Measurements from ENCODE around the gene IRF4. TPM values are rescaled to one million over a fixed set of nuclear protein-coding genes. Genes with fewer than 3 reads are reported as not detected.

IRF4 gene
- total and polyA plus RNA-seq, 7 donors: 0.03 to 0.59 (median 0.27) TPM

- Histone ChIP-seq H3K9me3 (no peaks in the 10 kb centered on the region), H3K4me3 (no peak overlapping the region), H3K27ac (no peak overlapping the region), H3K36me3 (ENCODE audit: insufficient read depth in 1 of 2, low read depth in 1 of 2) (no peaks in the 10 kb centered on the region), H3K4me1 (no peaks in the 10 kb centered on the region), H3K27me3 (ENCODE audit: insufficient read depth in 3 of 3, low read length in 2 of 3) (peaks cover 0 to 31% (median 4%) of the 10 kb centered on the region in 3 donors)
- ATAC-seq (no peak), DNase-seq (no peak)
- intact Hi-C loops (cut with DNase I): no loop called here
- no peak for TF ChIP-seq CTCF (IDR thresholded peaks at IDR 0.05)
- WGBS, 3 donors: 84 to 91% (median 85%) methylated on average over 8 of the region's 8 CpGs
Measured at GRCh38 chr6:451847-452246, 60.3 kb downstream of the IRF4 start.

GRCh38 chr6:452301-453067, 60.9 kb downstream of the IRF4 start:
- Histone ChIP-seq H3K27me3 (ENCODE audit: insufficient read depth in 3 of 3, low read length in 2 of 3) (peaks cover 0 to 31% (median 4%) of the 10 kb centered on the region in 3 donors), H3K36me3 (ENCODE audit: insufficient read depth in 1 of 2, low read depth in 1 of 2) (no peaks in the 10 kb centered on the region), H3K4me1 (no peaks in the 10 kb centered on the region), H3K27ac (no peak overlapping the region), H3K9me3 (no peaks in the 10 kb centered on the region), H3K4me3 (no peak overlapping the region)
- DNase-seq (peak in 1 of 2 donors; percentile 31), ATAC-seq (peak in 1 of 4 donors; percentile 21)
- intact Hi-C loops (cut with DNase I): no loop called here
- WGBS, 3 donors: 14 to 29% (median 21%) methylated on average over 9 of the region's 9 CpGs
- no peak for TF ChIP-seq CTCF (IDR thresholded peaks at IDR 0.05)

GRCh38 chr6:453152-453551, 61.6 kb downstream of the IRF4 start:
- Histone ChIP-seq H3K27me3 (ENCODE audit: insufficient read depth in 3 of 3, low read length in 2 of 3) (peaks cover 0 to 31% (median 4%) of the 10 kb centered on the region in 3 donors), H3K27ac (no peak overlapping the region), H3K9me3 (peaks cover 2% of the 10 kb centered on the region), H3K4me3 (no peak overlapping the region), H3K36me3 (ENCODE audit: insufficient read depth in 1 of 2, low read depth in 1 of 2) (no peaks in the 10 kb centered on the region), H3K4me1 (no peaks in the 10 kb centered on the region)
- TF ChIP-seq CTCF (IDR thresholded peaks at IDR 0.05): no peak
- 7 to 21% (median 21%) methylated on average over 13 of the region's 13 CpGs for WGBS, 3 donors
- peak in 3 of 4 donors; percentile 48 to 54 (median 51) for ATAC-seq
- intact Hi-C loops (cut with DNase I): no loop called here
- DNase-seq: peak; percentile 54 to 81

- Histone ChIP-seq H3K4me1 (no peaks in the 10 kb centered on the region), H3K27me3 (ENCODE audit: insufficient read depth in 3 of 3, low read length in 2 of 3) (peaks cover 0 to 31% (median 4%) of the 10 kb centered on the region in 3 donors), H3K27ac (no peak overlapping the region), H3K36me3 (ENCODE audit: insufficient read depth in 1 of 2, low read depth in 1 of 2) (no peaks in the 10 kb centered on the region), H3K4me3 (no peak overlapping the region), H3K9me3 (peaks cover 5% of the 10 kb centered on the region)
- DNase-seq: no peak
- intact Hi-C loops (cut with DNase I): no loop called here
- whole genome bisulfite sequencing, 3 donors: 67 to 80% (median 79%) methylated on average over 5 of the region's 5 CpGs
- TF ChIP-seq CTCF (IDR thresholded peaks at IDR 0.05): no peak
- ATAC-seq: no peak
Measured at GRCh38 chr6:454148-454991, 62.8 kb downstream of the IRF4 start.

All from psoas muscle (tissue), 8 donors.